ENCODE data around the gene STIP1. TPM values are rescaled to one million over a fixed set of nuclear protein-coding genes. Genes with fewer than 3 reads are reported as not detected.

Gene STIP1
- total and polyA plus RNA-seq, 9 of the 15 experiments (the other 6 are each of a cell fraction or from before 2014, with no cell fraction given), result 58.1 to 465 (median 346) TPM

DNA sequence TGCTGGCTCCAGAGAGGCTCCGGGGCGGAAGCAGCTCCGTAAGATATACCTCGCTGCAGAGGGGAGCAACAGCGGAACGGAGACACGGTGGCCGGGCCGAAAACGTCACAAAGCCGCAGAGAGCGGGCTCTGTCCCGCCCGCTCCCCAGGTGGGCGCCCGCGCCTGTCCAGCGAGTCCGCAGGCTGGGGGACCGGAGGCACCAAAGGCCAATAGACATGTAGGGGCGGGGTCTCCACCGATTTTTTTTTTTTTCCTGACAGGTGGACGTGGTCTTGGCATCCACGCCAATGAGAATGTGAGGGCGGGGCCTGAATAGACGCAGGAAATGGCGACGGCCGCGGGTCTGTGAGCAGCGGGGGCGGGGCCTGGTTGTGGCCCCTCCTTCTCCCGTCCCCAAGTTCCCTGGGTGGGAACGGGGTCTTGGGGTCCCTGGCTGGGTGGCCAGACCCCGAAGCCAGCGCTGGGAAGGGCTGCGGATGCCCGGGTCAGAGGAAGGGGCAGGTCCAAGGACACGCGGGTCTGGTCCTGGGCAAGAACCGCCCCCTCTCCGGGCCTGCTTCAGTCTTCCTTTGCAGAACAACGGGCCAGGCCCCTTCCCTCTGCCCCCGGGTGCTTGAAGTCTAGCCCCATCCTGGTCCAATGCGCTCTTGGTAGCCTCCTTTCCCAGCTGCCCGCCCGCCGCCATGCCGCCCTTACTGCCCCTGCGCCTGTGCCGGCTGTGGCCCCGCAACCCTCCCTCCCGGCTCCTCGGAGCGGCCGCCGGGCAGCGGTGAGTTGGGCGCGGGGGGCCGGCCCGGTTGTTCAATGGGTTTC lies 44.4 kb downstream of the STIP1 start, which contains the start of gene DNAJC4 (continued):
- TF ChIP-seq, protein P1, sequence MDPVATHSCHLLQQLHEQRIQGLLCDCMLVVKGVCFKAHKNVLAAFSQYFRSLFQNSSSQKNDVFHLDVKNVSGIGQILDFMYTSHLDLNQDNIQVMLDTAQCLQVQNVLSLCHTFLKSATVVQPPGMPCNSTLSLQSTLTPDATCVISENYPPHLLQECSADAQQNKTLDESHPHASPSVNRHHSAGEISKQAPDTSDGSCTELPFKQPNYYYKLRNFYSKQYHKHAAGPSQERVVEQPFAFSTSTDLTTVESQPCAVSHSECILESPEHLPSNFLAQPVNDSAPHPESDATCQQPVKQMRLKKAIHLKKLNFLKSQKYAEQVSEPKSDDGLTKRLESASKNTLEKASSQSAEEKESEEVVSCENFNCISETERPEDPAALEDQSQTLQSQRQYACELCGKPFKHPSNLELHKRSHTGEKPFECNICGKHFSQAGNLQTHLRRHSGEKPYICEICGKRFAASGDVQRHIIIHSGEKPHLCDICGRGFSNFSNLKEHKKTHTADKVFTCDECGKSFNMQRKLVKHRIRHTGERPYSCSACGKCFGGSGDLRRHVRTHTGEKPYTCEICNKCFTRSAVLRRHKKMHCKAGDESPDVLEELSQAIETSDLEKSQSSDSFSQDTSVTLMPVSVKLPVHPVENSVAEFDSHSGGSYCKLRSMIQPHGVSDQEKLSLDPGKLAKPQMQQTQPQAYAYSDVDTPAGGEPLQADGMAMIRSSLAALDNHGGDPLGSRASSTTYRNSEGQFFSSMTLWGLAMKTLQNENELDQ (CRISPR knock-in tag; IDR thresholded peaks at IDR 0.05; ENCODE audit: borderline replicate concordance), result no peak
- TF ChIP-seq MTF1 (CRISPR knock-in tag; IDR thresholded peaks at IDR 0.05; ENCODE audit: borderline replicate concordance), result no peak
- peak; percentile 98 for TF ChIP-seq ZNF384 (IDR thresholded peaks at IDR 0.05; ENCODE audit: low read depth, low read length)
- TF ChIP-seq NCOR1 (IDR thresholded peaks at IDR 0.05), result no peak
- no peak for TF ChIP-seq EZH2 (IDR thresholded peaks at IDR 0.05; ENCODE audit: borderline replicate concordance, low read depth, low read length)
- TF ChIP-seq ZKSCAN3 (CRISPR knock-in tag; IDR thresholded peaks at IDR 0.05), result no peak
- TF ChIP-seq, protein P2, sequence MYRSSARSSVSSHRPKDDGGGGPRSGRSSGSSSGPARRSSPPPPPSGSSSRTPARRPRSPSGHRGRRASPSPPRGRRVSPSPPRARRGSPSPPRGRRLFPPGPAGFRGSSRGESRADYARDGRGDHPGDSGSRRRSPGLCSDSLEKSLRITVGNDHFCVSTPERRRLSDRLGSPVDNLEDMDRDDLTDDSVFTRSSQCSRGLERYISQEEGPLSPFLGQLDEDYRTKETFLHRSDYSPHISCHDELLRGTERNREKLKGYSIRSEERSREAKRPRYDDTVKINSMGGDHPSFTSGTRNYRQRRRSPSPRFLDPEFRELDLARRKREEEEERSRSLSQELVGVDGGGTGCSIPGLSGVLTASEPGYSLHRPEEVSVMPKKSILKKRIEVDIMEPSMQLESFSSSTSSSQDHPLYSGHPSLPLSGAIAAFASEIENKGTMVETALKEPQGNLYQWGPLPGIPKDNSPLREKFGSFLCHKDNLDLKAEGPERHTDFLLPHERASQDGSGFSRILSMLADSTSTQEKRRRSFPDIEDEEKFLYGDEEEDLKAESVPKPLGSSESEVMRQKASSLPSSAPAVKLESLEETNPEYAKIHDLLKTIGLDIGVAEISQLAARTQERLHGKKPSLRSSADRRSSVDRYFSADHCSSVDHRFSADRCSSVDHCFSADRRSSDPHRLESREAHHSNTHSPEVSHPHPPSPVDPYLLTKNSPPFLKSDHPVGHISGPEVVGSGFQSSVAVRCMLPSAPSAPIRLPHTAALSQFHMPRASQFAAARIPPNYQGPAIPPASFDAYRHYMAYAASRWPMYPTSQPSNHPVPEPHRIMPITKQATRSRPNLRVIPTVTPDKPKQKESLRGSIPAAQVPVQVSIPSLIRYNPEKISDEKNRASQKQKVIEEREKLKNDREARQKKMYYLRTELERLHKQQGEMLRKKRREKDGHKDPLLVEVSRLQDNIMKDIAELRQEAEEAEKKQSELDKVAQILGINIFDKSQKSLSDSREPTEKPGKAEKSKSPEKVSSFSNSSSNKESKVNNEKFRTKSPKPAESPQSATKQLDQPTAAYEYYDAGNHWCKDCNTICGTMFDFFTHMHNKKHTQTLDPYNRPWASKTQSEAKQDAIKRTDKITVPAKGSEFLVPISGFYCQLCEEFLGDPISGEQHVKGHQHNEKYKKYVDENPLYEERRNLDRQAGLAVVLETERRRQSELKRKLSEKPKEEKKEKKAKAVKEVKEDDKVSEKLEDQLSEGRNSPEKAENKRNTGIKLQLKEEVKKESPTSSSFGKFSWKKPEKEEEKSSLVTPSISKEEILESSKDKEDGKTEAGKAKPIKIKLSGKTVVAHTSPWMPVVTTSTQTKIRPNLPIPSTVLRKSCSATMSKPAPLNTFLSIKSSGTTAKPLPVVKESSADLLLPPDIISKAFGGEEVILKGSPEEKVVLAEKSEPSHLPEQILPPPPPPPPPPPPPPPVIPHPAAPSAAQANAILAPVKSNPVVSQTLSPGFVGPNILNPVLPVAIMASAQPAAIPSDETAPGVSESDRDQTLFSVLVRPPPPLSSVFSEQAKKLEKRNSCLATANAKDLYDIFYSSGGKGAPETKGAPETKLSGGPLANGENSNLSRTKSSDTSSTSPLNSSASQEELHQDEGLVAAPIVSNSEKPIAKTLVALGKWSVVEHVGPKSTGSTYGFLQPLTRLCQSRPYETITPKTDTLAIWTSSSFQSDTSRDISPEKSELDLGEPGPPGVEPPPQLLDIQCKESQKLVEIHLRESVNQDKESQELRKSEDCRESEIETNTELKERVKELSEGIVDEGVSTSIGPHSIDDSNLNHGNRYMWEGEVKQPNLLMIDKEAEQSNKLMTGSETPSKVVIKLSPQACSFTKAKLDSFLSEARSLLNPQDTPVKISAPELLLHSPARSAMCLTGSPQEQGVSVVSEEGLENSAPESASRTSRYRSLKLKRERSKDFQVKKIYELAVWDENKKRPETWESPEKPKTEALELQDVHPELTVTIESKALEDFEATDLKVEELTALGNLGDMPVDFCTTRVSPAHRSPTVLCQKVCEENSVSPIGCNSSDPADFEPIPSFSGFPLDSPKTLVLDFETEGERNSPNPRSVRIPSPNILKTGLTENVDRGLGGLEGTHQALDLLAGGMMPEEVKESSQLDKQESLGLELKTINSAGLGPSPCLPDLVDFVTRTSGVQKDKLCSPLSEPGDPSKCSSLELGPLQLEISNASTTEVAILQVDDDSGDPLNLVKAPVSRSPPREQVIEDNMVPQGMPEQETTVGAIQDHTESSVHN (IDR thresholded peaks at IDR 0.05; ENCODE audit: borderline replicate concordance in 1 of 2, low read depth in 1 of 2), result no peak
- TF ChIP-seq, protein P3, sequence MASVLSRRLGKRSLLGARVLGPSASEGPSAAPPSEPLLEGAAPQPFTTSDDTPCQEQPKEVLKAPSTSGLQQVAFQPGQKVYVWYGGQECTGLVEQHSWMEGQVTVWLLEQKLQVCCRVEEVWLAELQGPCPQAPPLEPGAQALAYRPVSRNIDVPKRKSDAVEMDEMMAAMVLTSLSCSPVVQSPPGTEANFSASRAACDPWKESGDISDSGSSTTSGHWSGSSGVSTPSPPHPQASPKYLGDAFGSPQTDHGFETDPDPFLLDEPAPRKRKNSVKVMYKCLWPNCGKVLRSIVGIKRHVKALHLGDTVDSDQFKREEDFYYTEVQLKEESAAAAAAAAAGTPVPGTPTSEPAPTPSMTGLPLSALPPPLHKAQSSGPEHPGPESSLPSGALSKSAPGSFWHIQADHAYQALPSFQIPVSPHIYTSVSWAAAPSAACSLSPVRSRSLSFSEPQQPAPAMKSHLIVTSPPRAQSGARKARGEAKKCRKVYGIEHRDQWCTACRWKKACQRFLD (CRISPR knock-in tag; IDR thresholded peaks at IDR 0.05), result no peak
- TF ChIP-seq ZC3H11A (IDR thresholded peaks at IDR 0.05; ENCODE audit: low read depth, low read length), result no peak
- peak; percentile 69; the same call in 1 of the 2 replicates for TF ChIP-seq ZNF12 (CRISPR knock-in tag; IDR thresholded peaks at IDR 0.05)
- TF ChIP-seq, protein P4, sequence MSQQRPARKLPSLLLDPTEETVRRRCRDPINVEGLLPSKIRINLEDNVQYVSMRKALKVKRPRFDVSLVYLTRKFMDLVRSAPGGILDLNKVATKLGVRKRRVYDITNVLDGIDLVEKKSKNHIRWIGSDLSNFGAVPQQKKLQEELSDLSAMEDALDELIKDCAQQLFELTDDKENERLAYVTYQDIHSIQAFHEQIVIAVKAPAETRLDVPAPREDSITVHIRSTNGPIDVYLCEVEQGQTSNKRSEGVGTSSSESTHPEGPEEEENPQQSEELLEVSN (IDR thresholded peaks at IDR 0.05; ENCODE audit: borderline replicate concordance in 1 of 2, extremely low read depth in 1 of 2, insufficient read depth in 1 of 2, insufficient read length in 1 of 2, low read depth in 1 of 2, low read length in 1 of 2, poor library complexity in 1 of 2, severe bottlenecking in 1 of 2), result peak in 1 of 2 experiments; percentile 69
